ENCODE data around the gene MOCS1.

The MOCS1 gene

GRCh38 chr6:39899554-39900295 is 34.5 kb downstream of the MOCS1 start:
- no peak for DNase-seq

- no peak for DNase-seq
These were observed 35.6 kb downstream of the MOCS1 start for GRCh38 chr6:39898625-39899024.

GRCh38 chr6:39897698-39898097 is 36.6 kb downstream of the MOCS1 start:
- DNase-seq = no peak

GRCh38 chr6:39896701-39897100 is 37.6 kb downstream of the MOCS1 start:
- no peak for DNase-seq

- no peak for DNase-seq
These were observed 41.0 kb downstream of the MOCS1 start for GRCh38 chr6:39893286-39893685.

- peak; percentile 4 for DNase-seq
These were observed 41.7 kb downstream of the MOCS1 start for GRCh38 chr6:39892490-39893129.

- no peak for DNase-seq
These were observed 42.3 kb downstream of the MOCS1 start for GRCh38 chr6:39891976-39892375.

- DNase-seq = no peak
These were observed 42.9 kb downstream of the MOCS1 start for GRCh38 chr6:39891353-39891752.

- DNase-seq = no peak
These were observed 45.0 kb downstream of the MOCS1 start for GRCh38 chr6:39889229-39889628.

- DNase-seq = no peak
These were observed 46.4 kb downstream of the MOCS1 start for GRCh38 chr6:39887692-39888450.

- DNase-seq = no peak
These were observed 47.4 kb downstream of the MOCS1 start for GRCh38 chr6:39886871-39887270.

- DNase-seq = no peak
These were observed 48.6 kb downstream of the MOCS1 start for GRCh38 chr6:39885691-39886090.

GRCh38 chr6:39884696-39885095 is 49.6 kb downstream of the MOCS1 start:
- DNase-seq = no peak

GRCh38 chr6:39882531-39882899 is 51.7 kb downstream of the MOCS1 start:
- DNase-seq = no peak

- DNase-seq = no peak
These were observed 52.3 kb downstream of the MOCS1 start for GRCh38 chr6:39881851-39882530.

GRCh38 chr6:39880594-39880993 is 53.7 kb downstream of the MOCS1 start:
- no peak for DNase-seq

GRCh38 chr6:39879535-39879934 is 54.7 kb downstream of the MOCS1 start:
- no peak for DNase-seq

- DNase-seq = no peak
These were observed 57.4 kb downstream of the MOCS1 start for GRCh38 chr6:39876826-39877225.

- DNase-seq = no peak
These were observed 58.2 kb downstream of the MOCS1 start for GRCh38 chr6:39876111-39876510.

GRCh38 chr6:39873439-39873838 is 60.8 kb downstream of the MOCS1 start:
- no peak for DNase-seq

GRCh38 chr6:39870950-39871349 is 63.3 kb downstream of the MOCS1 start:
- DNase-seq = no peak

- DNase-seq = no peak
These were observed 66.7 kb downstream of the MOCS1 start for GRCh38 chr6:39867592-39867991.

Data from stimulated activated CD4-positive, alpha-beta T cell treated with anti-CD3 and anti-CD28 coated beads, Interleukin-4, amount 100 ng/mL, for 1 hour (primary cell).